GM19099 (cell line): ENCODE measurements around the gene MOB4.
A peak's percentile ranks its signal among the peaks of the same experiment; 100 is the strongest.

Source experiments
- POLR2A ChIP-seq: IDR thresholded peaks from 3 replicates; pipeline ENCODE4 v1.6.1; 2011; ENCODE audit warnings: low read depth; ENCODE audit not compliant: insufficient read length; ENCODE audit errors: extremely low read depth

Gene MOB4

GRCh38 chr2:197515739-197516392 lies at the start of gene MOB4:
MOB4 (plus strand) TSS chr2:197516066; CDS start chr2:197516087, 21 bp downstream.
- TF ChIP-seq POLR2A = peak; percentile 95

GRCh38 chr2:197472166-197472565 lies 43.7 kb upstream of the MOB4 start:
- no peak for TF ChIP-seq POLR2A

GRCh38 chr2:197477797-197478196 lies 38.1 kb upstream of the MOB4 start:
- TF ChIP-seq POLR2A = no peak

GRCh38 chr2:197480165-197481036 lies 35.5 kb upstream of the MOB4 start:
- TF ChIP-seq POLR2A = no peak

GRCh38 chr2:197486175-197486574 lies 29.7 kb upstream of the MOB4 start:
- no peak for TF ChIP-seq POLR2A

GRCh38 chr2:197487385-197487784 lies 28.5 kb upstream of the MOB4 start:
- TF ChIP-seq POLR2A = no peak

GRCh38 chr2:197495433-197496134 lies 20.3 kb upstream of the MOB4 start:
- no peak for TF ChIP-seq POLR2A

- no peak for TF ChIP-seq POLR2A
Observed at GRCh38 chr2:197496695-197497094, 19.2 kb upstream of the MOB4 start.

GRCh38 chr2:197497326-197497725 lies 18.5 kb upstream of the MOB4 start:
- no peak for TF ChIP-seq POLR2A

GRCh38 chr2:197498235-197498936 lies 17.5 kb upstream of the MOB4 start:
- TF ChIP-seq POLR2A = no peak

GRCh38 chr2:197498937-197499593 lies 16.8 kb upstream of the MOB4 start:
- peak; percentile 46 for TF ChIP-seq POLR2A

GRCh38 chr2:197499594-197500502 lies 16.0 kb upstream of the MOB4 start, which contains the start of the genes HSPD1 and HSPE1:
HSPD1 (minus strand) TSS chr2:197499840; CDS start chr2:197498848, 992 bp downstream.
HSPE1 (plus strand) TSS chr2:197500379; CDS start chr2:197500437, 58 bp downstream.
- peak; percentile 96 for TF ChIP-seq POLR2A

- no peak for TF ChIP-seq POLR2A
Observed at GRCh38 chr2:197500503-197501131, 15.2 kb upstream of the MOB4 start.
